T-cell (primary cell): ENCODE results near the gene SLC6A6. TPM values are rescaled to one million over a fixed set of nuclear protein-coding genes. Genes with fewer than 3 reads are reported as not detected.

Experiments used
- ATAC-seq, 4 experiments: fragments of 200-7000 bp in 3 of 4; fragments of 150-1000 bp in 1 of 4; cut with Tn5 transposase; replicated peaks in 1 of 4; 1 replicate in 3 of 4; 2 replicates in 1 of 4; pipeline ENCODE4 v1.10.0; 2021; ENCODE audit warnings: moderate library complexity in 3 of 4, mild to moderate bottlenecking in 2 of 4, moderate number of reproducible peaks in 1 of 4
- CTCF ChIA-PET, 2 donors: fragments of 300-600 bp; sonication (Branson Sonifier 250); formaldehyde crosslinking; loops; one replicate each; lab custom pipeline; 2022; ENCODE audit warnings: antibody characterized with exemption in 2 of 2; lab: Charles Lee
- POLR2A ChIA-PET, 2 donors: fragments of 300-600 bp; sonication (Branson Sonifier 250); formaldehyde crosslinking; loops; one replicate each; lab custom pipeline; 2022; ENCODE audit warnings: antibody characterized with exemption in 2 of 2; lab: Charles Lee
- DNase-seq, 35 experiments: peaks; one replicate each; pipeline versions ENCODE4 v3.0.0 to v3.0.0-alpha.2; 2013 to 2023
- H3K27ac ChIP-seq: one replicate; pipeline ENCODE4 v1.5.1; 2013; ENCODE audit warnings: low read length
- H3K27me3 ChIP-seq, 2 experiments: replicated peaks in 1 of 2; 1 replicate in 1 of 2; 2 replicates in 1 of 2; pipeline versions ENCODE4 v1.6.1 to v1.7.0; 2013; ENCODE audit warnings: low read length in 1 of 2, mixed read lengths in 1 of 2; ENCODE audit not compliant: control insufficient read depth in 2 of 2, insufficient read depth in 2 of 2; ENCODE audit errors: extremely low read depth in 1 of 2
- H3K36me3 ChIP-seq, 2 donors: 1 replicate in 1 of 2; 2 replicates in 1 of 2; pipeline versions ENCODE4 v1.6.1 to v1.7.0; 2013; ENCODE audit warnings: low read length in 1 of 2; ENCODE audit not compliant: control insufficient read depth in 2 of 2, insufficient read depth in 1 of 2; ENCODE audit errors: extremely low read depth in 1 of 2
- H3K4me1 ChIP-seq, 2 experiments: 1 replicate in 1 of 2; 2 replicates in 1 of 2; pipeline versions ENCODE4 v1.6.1 to v1.7.0; 2013; ENCODE audit warnings: low read length in 2 of 2, mixed read lengths in 1 of 2; ENCODE audit not compliant: insufficient read depth in 2 of 2, control insufficient read depth in 1 of 2; ENCODE audit errors: extremely low read depth in 1 of 2
- H3K4me3 ChIP-seq, 2 donors: 1 replicate in 1 of 2; 2 replicates in 1 of 2; pipeline versions ENCODE4 v1.5.1 to v1.7.0; 2013; ENCODE audit warnings: mild to moderate bottlenecking in 2 of 2, low read length in 1 of 2, moderate library complexity in 1 of 2; ENCODE audit not compliant: control insufficient read depth in 1 of 2; ENCODE audit errors: extremely low read depth in 1 of 2
- H3K9me3 ChIP-seq: 2 replicates; pipeline ENCODE4 v1.7.0; 2013
- H3K27ac Mint-ChIP-seq, 2 donors: one replicate each; pipeline ENCODE4 v1.8.0; 2020 to 2021; ENCODE audit warnings: mild to moderate bottlenecking in 2 of 2, mixed read lengths in 2 of 2
- H3K27me3 Mint-ChIP-seq, 2 donors: one replicate each; pipeline ENCODE4 v1.8.0; 2021 to 2022; ENCODE audit warnings: mixed read lengths in 2 of 2
- H3K36me3 Mint-ChIP-seq: one replicate; pipeline ENCODE4 v1.8.0; 2021; ENCODE audit warnings: mixed read lengths
- H3K4me1 Mint-ChIP-seq, 3 donors: one replicate each; pipeline ENCODE4 v1.8.0; 2020 to 2022; ENCODE audit warnings: mixed read lengths in 3 of 3, mild to moderate bottlenecking in 1 of 3
- H3K4me3 Mint-ChIP-seq, 3 donors: one replicate each; pipeline ENCODE4 v1.8.0; 2020 to 2022; ENCODE audit warnings: mild to moderate bottlenecking in 3 of 3, mixed read lengths in 3 of 3, moderate library complexity in 3 of 3
- H3K9me3 Mint-ChIP-seq, 3 donors: one replicate each; pipeline ENCODE4 v1.8.0; 2020 to 2022; ENCODE audit warnings: mixed read lengths in 3 of 3
- WGBS: methylation state at CpG from one replicate; pipeline ENCODE4 v1.1.5; 2013; ENCODE audit warnings: missing lambda C conversion rate; ENCODE audit not compliant: insufficient coverage; 5-methylcytosine and 5-hydroxymethylcytosine counted together
- total RNA-seq, 35 experiments: library from RNA in 6 of 35; stranded (reverse) in 6 of 35; fragments of 120-200 nt in 1 of 35; gene quantifications; one replicate each; pipeline versions ENCODE4 v1.2.1 to v1.2.4 and lab custom pipeline; 2013 to 2026

Gene SLC6A6
- total RNA-seq, 5 donors from 2014 or later (not counting 1 experiment from before 2014, with no cell fraction given): 49.3 to 72.5 (median 63.6) TPM

- Histone ChIP-seq H3K27me3 (no peaks in the 10 kb centered on the region), H3K27ac (no peak overlapping the region), H3K4me1 (no peaks in the 10 kb centered on the region), H3K36me3 (peaks cover 24 to 84% of the 10 kb centered on the region in 2 donors), H3K4me3 (no peak overlapping the region), H3K9me3 (no peaks in the 10 kb centered on the region)
- no peaks in the 10 kb centered on the region for H3K9me3 Mint-ChIP-seq
- H3K4me3 Mint-ChIP-seq: no peak overlapping the region
- WGBS: 95% methylated on average over 4 of the region's 5 CpGs
- ATAC-seq (no peak), DNase-seq (no peak)
- H3K36me3 Mint-ChIP-seq: peaks cover 64% of the 10 kb centered on the region
- POLR2A ChIA-PET: no interaction called here
- CTCF ChIA-PET: no interaction called here
- no peak overlapping the region for H3K27ac Mint-ChIP-seq
- H3K27me3 Mint-ChIP-seq: no peaks in the 10 kb centered on the region
- H3K4me1 Mint-ChIP-seq: no peaks in the 10 kb centered on the region
Measured at GRCh38 chr3:14450922-14451606, 48.7 kb downstream of the SLC6A6 start.

GRCh38 chr3:14451844-14452739, 49.7 kb downstream of the SLC6A6 start:
- DNase-seq (no peak), ATAC-seq (no peak)
- Histone ChIP-seq H3K27ac (no peak overlapping the region), H3K4me3 (no peak overlapping the region), H3K36me3 (peaks cover 24 to 74% of the 10 kb centered on the region in 2 donors), H3K9me3 (no peaks in the 10 kb centered on the region), H3K27me3 (no peaks in the 10 kb centered on the region), H3K4me1 (no peaks in the 10 kb centered on the region)
- 97% methylated on average over 13 of the region's 17 CpGs for WGBS
- no peaks in the 10 kb centered on the region for H3K9me3 Mint-ChIP-seq
- H3K4me3 Mint-ChIP-seq: no peak overlapping the region
- peaks cover 55% of the 10 kb centered on the region for H3K36me3 Mint-ChIP-seq
- no peaks in the 10 kb centered on the region for H3K4me1 Mint-ChIP-seq
- POLR2A ChIA-PET: no interaction called here
- CTCF ChIA-PET: no interaction called here
- no peak overlapping the region for H3K27ac Mint-ChIP-seq
- no peaks in the 10 kb centered on the region for H3K27me3 Mint-ChIP-seq

DNA sequence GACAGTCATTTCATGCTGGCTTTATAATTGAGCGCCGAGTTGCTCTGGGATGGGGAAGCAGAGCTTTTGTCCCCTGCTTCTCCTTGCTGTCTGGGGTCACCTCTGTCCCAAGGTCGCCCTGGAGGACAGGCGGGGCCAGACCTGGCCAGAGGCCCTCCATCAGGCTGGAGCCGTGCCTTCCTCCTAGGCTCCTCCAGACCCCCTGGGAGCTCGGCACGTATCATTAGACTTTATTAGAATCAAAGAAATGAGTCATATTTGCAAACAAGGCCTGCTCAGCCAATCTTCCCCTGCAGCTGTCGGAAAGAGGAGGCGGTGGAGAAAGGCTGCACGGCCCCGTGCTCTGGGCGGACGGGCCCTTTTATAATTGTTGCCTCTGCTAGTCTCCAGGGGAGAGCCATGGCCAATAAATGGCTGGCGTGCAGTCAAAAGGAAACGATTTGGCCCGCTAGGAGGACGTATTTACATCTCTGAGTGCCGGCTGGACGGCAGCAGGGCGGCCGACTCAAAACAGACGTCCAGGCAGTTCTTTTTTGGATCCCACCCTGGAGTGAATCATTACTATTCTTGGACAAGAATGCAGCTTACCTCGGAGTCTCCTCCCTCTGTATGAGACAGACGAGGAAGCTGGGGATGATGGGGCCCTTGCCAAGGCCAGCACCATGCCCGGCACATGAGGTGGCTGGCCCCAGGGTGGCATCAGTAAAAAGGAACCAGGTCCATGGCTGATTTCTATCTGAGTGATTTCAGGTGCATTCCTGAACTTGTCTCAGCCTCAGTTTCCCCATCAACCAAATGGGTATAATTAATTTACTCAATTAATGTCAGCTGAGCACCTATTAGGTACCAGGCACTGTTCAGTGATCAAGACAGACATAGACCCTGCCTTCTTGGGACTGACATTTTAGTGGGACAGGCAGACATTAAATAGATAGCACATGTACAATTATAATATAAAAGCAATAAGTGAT, 50.6 kb downstream of the SLC6A6 start:
- Histone ChIP-seq H3K4me3 (no peak overlapping the region), H3K27me3 (no peaks in the 10 kb centered on the region), H3K36me3 (peaks cover 21 to 70% of the 10 kb centered on the region in 2 donors), H3K9me3 (no peaks in the 10 kb centered on the region), H3K27ac (no peak overlapping the region), H3K4me1 (no peaks in the 10 kb centered on the region)
- no peak overlapping the region for H3K27ac Mint-ChIP-seq
- H3K4me1 Mint-ChIP-seq: no peaks in the 10 kb centered on the region
- WGBS: 96% methylated on average over 17 of the region's 25 CpGs
- DNase-seq (no peak), ATAC-seq (no peak)
- CTCF ChIA-PET: no interaction called here
- H3K36me3 Mint-ChIP-seq: peaks cover 46% of the 10 kb centered on the region
- no peak overlapping the region for H3K4me3 Mint-ChIP-seq
- POLR2A ChIA-PET: no interaction called here
- no peaks in the 10 kb centered on the region for H3K27me3 Mint-ChIP-seq
- no peaks in the 10 kb centered on the region for H3K9me3 Mint-ChIP-seq

- Mint-ChIP-seq H3K4me1 (no peaks in the 10 kb centered on the region), H3K27me3 (no peaks in the 10 kb centered on the region), H3K4me3 (no peak overlapping the region), H3K9me3 (no peaks in the 10 kb centered on the region), H3K36me3 (peaks cover 40% of the 10 kb centered on the region), H3K27ac (no peak overlapping the region)
- H3K4me1 ChIP-seq: no peaks in the 10 kb centered on the region
- H3K36me3 ChIP-seq: peaks cover 15 to 68% of the 10 kb centered on the region in 2 donors
- no peak for ATAC-seq
- no peak overlapping the region for H3K4me3 ChIP-seq
- H3K27ac ChIP-seq: no peak overlapping the region
- H3K27me3 ChIP-seq: no peaks in the 10 kb centered on the region
- ChIA-PET CTCF (interaction anchor here in 1 of 2 donors (1.1 kb wide), 1 partner anchor 34 kb away, joined by 6 read pairs; no protein-coding TSS in a partner anchor), POLR2A (interaction anchor here in 1 of 2 donors (0.6 kb wide), 1 partner anchor 17 kb away, joined by 3 read pairs; no protein-coding TSS in a partner anchor)
- WGBS: 93% methylated on average over 16 of the region's 23 CpGs
- no peak for DNase-seq
- no peaks in the 10 kb centered on the region for H3K9me3 ChIP-seq
Measured at GRCh38 chr3:14453876-14454638, 51.7 kb downstream of the SLC6A6 start.

DNA sequence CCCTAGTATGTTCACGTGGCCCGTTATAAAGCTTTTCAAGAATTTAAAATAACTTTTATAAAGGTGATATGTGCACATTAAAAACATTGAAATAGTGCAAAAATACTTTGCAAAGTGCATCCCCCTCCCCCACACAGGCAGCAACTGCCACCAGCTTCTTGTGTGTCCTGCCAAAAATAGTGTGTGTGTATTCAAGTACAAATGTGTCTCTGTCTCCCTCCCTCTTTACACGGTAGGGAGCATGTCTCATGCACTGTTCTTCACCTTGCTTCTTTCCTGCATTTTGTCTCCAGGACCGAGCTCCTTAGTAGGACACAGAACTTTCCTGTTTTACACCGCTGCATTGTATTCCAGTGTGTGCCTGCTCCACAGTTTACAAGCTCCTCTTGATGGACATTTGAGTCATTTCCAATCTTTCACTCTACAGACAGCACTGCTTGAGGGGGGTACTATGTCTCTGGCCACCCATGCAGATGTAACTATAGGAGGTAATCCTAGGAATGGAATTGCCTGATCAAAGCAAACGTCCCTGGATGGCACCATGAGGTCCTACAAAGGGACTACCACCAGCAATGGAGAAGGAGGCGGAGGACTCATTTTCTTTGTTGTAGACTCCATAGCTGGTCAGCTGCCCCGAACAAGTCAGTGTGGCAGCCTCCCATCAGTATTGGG, 52.4 kb downstream of the SLC6A6 start:
- H3K4me1 Mint-ChIP-seq: no peaks in the 10 kb centered on the region
- H3K27me3 Mint-ChIP-seq: no peaks in the 10 kb centered on the region
- peaks cover 40% of the 10 kb centered on the region for H3K36me3 Mint-ChIP-seq
- no peak overlapping the region for H3K4me3 Mint-ChIP-seq
- ATAC-seq (no peak), DNase-seq (no peak)
- WGBS: 92% methylated on average over 5 of the region's 8 CpGs
- no peaks in the 10 kb centered on the region for H3K27me3 ChIP-seq
- no peaks in the 10 kb centered on the region for H3K9me3 Mint-ChIP-seq
- peaks cover 12 to 68% of the 10 kb centered on the region in 2 donors for H3K36me3 ChIP-seq
- CTCF ChIA-PET: interaction anchor here in 1 of 2 donors (1.1 kb wide), 1 partner anchor 35 kb away, joined by 6 read pairs; no protein-coding TSS in a partner anchor
- H3K27ac ChIP-seq: no peak overlapping the region
- POLR2A ChIA-PET: interaction anchor here in 1 of 2 donors (0.6 kb wide), 1 partner anchor 18 kb away, joined by 3 read pairs; no protein-coding TSS in a partner anchor
- H3K9me3 ChIP-seq: no peaks in the 10 kb centered on the region
- H3K4me1 ChIP-seq: no peaks in the 10 kb centered on the region
- no peak overlapping the region for H3K27ac Mint-ChIP-seq
- no peak overlapping the region for H3K4me3 ChIP-seq
